IMR-90 (cell line): ENCODE data around the gene RAB6D. TPM values are rescaled to one million over a fixed set of nuclear protein-coding genes. Genes with fewer than 3 reads are reported as not detected.

Experiments used
- ATAC-seq: fragments of 200-7000 bp; cut with Tn5 transposase; 2 replicates; pipeline ENCODE4 v1.9.1; 2020; ENCODE audit warnings: low read depth, mild to moderate bottlenecking, moderate library complexity
- BruUV-seq: library from RNA; stranded (reverse); fragments of 400-500 nt; replicated peaks from 2 replicates; lab custom pipeline; 2021; lab: Mats Ljungman, UMichigan
- CTCF ChIA-PET: fragments of 300-600 bp; formaldehyde crosslinking; extraction: SDS; loops from one replicate; lab custom pipeline; 2021; ENCODE audit warnings: antibody characterized with exemption; lab: Yijun Ruan, JAX
- POLR2A ChIA-PET: fragments of 300-600 bp; sonication (Branson Sonifier 250); formaldehyde crosslinking; loops from one replicate; lab custom pipeline; 2022; ENCODE audit warnings: antibody characterized with exemption; ENCODE audit not compliant: unreplicated experiment; lab: Charles Lee
- DNase-seq: peaks from one replicate; pipeline ENCODE4 v3.0.0; 2013
- H2AFZ ChIP-seq: replicated peaks from 2 replicates; pipeline ENCODE3; 2013; ENCODE audit warnings: low read length, mild to moderate bottlenecking; ENCODE audit not compliant: poor library complexity
- H2AK5ac ChIP-seq: 2 replicates; pipeline ENCODE4 v1.6.1; 2013; ENCODE audit warnings: low read depth, low read length, inconsistent platforms
- H2AK9ac ChIP-seq: replicated peaks from 2 replicates; pipeline ENCODE3; 2013; ENCODE audit warnings: mild to moderate bottlenecking, low read depth, low read length, moderate library complexity; ENCODE audit not compliant: poor library complexity
- H2BK120ac ChIP-seq: 2 replicates; pipeline ENCODE4 v1.6.1; 2013; ENCODE audit warnings: low read depth, low read length, inconsistent platforms
- H2BK15ac ChIP-seq: 3 replicates; pipeline ENCODE4 v1.6.1; 2013; ENCODE audit warnings: low read depth, low read length, inconsistent platforms
- H2BK20ac ChIP-seq: 2 replicates; pipeline ENCODE4 v1.6.1; 2013; ENCODE audit warnings: low read depth, mild to moderate bottlenecking, inconsistent platforms, low read length, moderate library complexity
- H2BK5ac ChIP-seq: 2 replicates; pipeline ENCODE4 v1.6.1; 2013; ENCODE audit warnings: mild to moderate bottlenecking, low read depth, low read length, inconsistent platforms; ENCODE audit not compliant: poor library complexity, severe bottlenecking
- H3K14ac ChIP-seq: replicated peaks from 2 replicates; pipeline ENCODE4 v1.6.1; 2013; ENCODE audit warnings: low read depth, low read length, inconsistent platforms
- H3K18ac ChIP-seq: 2 replicates; pipeline ENCODE4 v1.6.1; 2013; ENCODE audit warnings: low read depth, low read length, control low read depth
- H3K23ac ChIP-seq: 2 replicates; pipeline ENCODE4 v1.6.1; 2013; ENCODE audit warnings: low read depth, low read length, inconsistent platforms
- H3K27ac ChIP-seq: 2 replicates; pipeline ENCODE4 v1.5.1; 2013; ENCODE audit warnings: mild to moderate bottlenecking, control low read depth, low read length; ENCODE audit not compliant: insufficient read depth
- H3K27me3 ChIP-seq: 2 replicates; pipeline ENCODE4 v1.6.1; 2013; ENCODE audit warnings: low read length; ENCODE audit not compliant: control insufficient read depth, insufficient read depth
- H3K36me3 ChIP-seq: 2 replicates; pipeline ENCODE4 v1.6.1; 2013; ENCODE audit warnings: low read length, mixed read lengths; ENCODE audit not compliant: control insufficient read depth, insufficient read depth
- H3K4ac ChIP-seq: 2 replicates; pipeline ENCODE4 v1.6.1; 2013; ENCODE audit warnings: low read depth, low read length, inconsistent platforms
- H3K4me1 ChIP-seq: 2 replicates; pipeline ENCODE4 v1.6.1; 2013; ENCODE audit warnings: low read length, mixed read lengths; ENCODE audit not compliant: control insufficient read depth, insufficient read depth
- H3K4me2 ChIP-seq: 2 replicates; pipeline ENCODE4 v1.6.1; 2013; ENCODE audit warnings: low read depth, mild to moderate bottlenecking, control low read depth, low read length, moderate library complexity
- H3K4me3 ChIP-seq: 2 replicates; pipeline ENCODE4 v1.5.1; 2013; ENCODE audit warnings: low read depth, mild to moderate bottlenecking, control low read depth, low read length, moderate library complexity; ENCODE audit not compliant: insufficient read depth
- H3K56ac ChIP-seq: 2 replicates; pipeline ENCODE4 v1.6.1; 2013; ENCODE audit warnings: low read length, inconsistent platforms; ENCODE audit not compliant: insufficient read depth; ENCODE audit errors: extremely low read depth
- H3K79me1 ChIP-seq, 2 experiments: 2 replicates each; pipeline ENCODE4 v1.6.1; 2013; ENCODE audit warnings: low read length in 2 of 2, inconsistent platforms in 1 of 2, low read depth in 1 of 2
- H3K9ac ChIP-seq: 2 replicates; pipeline ENCODE4 v1.6.1; 2013; ENCODE audit warnings: low read depth, low read length, control low read depth
- H3K9me1 ChIP-seq: 2 replicates; pipeline ENCODE4 v1.6.1; 2013; ENCODE audit warnings: low read length, inconsistent platforms; ENCODE audit not compliant: insufficient read depth
- H3K9me3 ChIP-seq: 2 replicates; pipeline ENCODE4 v1.6.1; 2013; ENCODE audit warnings: low read length; ENCODE audit not compliant: control insufficient read depth, insufficient read depth
- H4K20me1 ChIP-seq: 2 replicates; pipeline ENCODE4 v1.6.1; 2013; ENCODE audit warnings: low read length, inconsistent platforms; ENCODE audit not compliant: insufficient read depth
- H4K5ac ChIP-seq: 2 replicates; pipeline ENCODE4 v1.6.1; 2013; ENCODE audit warnings: mild to moderate bottlenecking, low read depth, low read length, control low read depth
- H4K8ac ChIP-seq, 2 experiments: 2 replicates each; pipeline ENCODE4 v1.6.1; 2013; ENCODE audit warnings: low read depth in 2 of 2, low read length in 2 of 2, control low read depth in 1 of 2, inconsistent platforms in 1 of 2
- H4K91ac ChIP-seq: 2 replicates; pipeline ENCODE4 v1.6.1; 2013; ENCODE audit warnings: low read depth, low read length, inconsistent platforms; ENCODE audit not compliant: insufficient read depth
- BHLHE40 ChIP-seq: fragments of 150-350 bp; IDR thresholded peaks from 2 replicates; pipeline ENCODE4 v1.6.1; 2016; ENCODE audit warnings: mild to moderate bottlenecking, low read depth, low read length
- MAFK ChIP-seq: IDR thresholded peaks from 2 replicates; pipeline ENCODE4 v1.6.1; 2012; ENCODE audit warnings: low read depth, low read length, improper control_type of control experiment
- MXI1 ChIP-seq: IDR thresholded peaks from 2 replicates; pipeline ENCODE4 v1.6.1; 2012; ENCODE audit warnings: low read depth, mild to moderate bottlenecking, low read length, moderate library complexity, borderline replicate concordance
- NFE2L2 ChIP-seq: fragments of 150-350 bp; IDR thresholded peaks from 2 replicates; pipeline ENCODE4 v1.6.1; 2016; ENCODE audit warnings: low read depth, mild to moderate bottlenecking, low read length
- RAD21 ChIP-seq: IDR thresholded peaks from 2 replicates; pipeline ENCODE4 v1.6.1; 2012; ENCODE audit warnings: low read length, improper control_type of control experiment
- RCOR1 ChIP-seq: IDR thresholded peaks from 2 replicates; pipeline ENCODE4 v1.6.1; 2012; ENCODE audit warnings: mild to moderate bottlenecking, low read length, improper control_type of control experiment; ENCODE audit not compliant: insufficient replicate concordance
- WGBS, 2 experiments: methylation state at CpG; one replicate each; pipeline versions ENCODE4 v1.1.5 to v1.1.7; 2013; ENCODE audit warnings: missing lambda C conversion rate in 2 of 2; ENCODE audit not compliant: insufficient read length in 1 of 2; ENCODE audit errors: extremely low coverage in 2 of 2; 5-methylcytosine and 5-hydroxymethylcytosine counted together
- dilution Hi-C: fragments of 300-500 bp; cut with HindIII; formaldehyde crosslinking; loops from one replicate; pipeline ENCODE4 v1.14.3; 2018; ENCODE audit warnings: low sequenced_read_pairs; ENCODE audit not compliant: unreplicated experiment
- in situ Hi-C: fragments of 300-500 bp; cut with MboI; formaldehyde crosslinking; loops from 3 replicates; pipeline ENCODE4 v1.14.3; 2019; ENCODE audit warnings: low sequenced_read_pairs, inconsistent platforms, mixed read lengths
- intact Hi-C: fragments of 100-400 bp; cut with micrococcal nuclease; formaldehyde crosslinking; loops from 2 replicates; pipeline ENCODE4 v1.10.0; 2022
- polyA plus RNA-seq, 3 experiments: library from polyadenylated mRNA; depleted of rRNA; stranded (reverse); fragments of >200 nt; gene quantifications; 2 replicates each; pipeline ENCODE4 v1.2.3, GENCODE V29; 2012; ENCODE audit warnings: low replicate concordance in 1 of 3
- total RNA-seq: library from RNA; depleted of rRNA; stranded (reverse); fragments of >200 nt; gene quantifications from 2 replicates; pipeline ENCODE4 v1.2.3, GENCODE V29; 2012

RAB6D gene
- total and polyA plus RNA-seq, 2 of the 4 experiments (the other 2 are of a cell fraction) = not detected

GRCh38 chr2:131366643-131367042 lies 2.7 kb upstream of the RAB6D start:
- in situ Hi-C loops = no loop called here
- H4K20me1 ChIP-seq = no peaks in the 10 kb centered on the region
- intact Hi-C loops = no loop called here
- no peak overlapping the region for H2BK120ac ChIP-seq
- H3K79me1 ChIP-seq = no peaks in the 10 kb centered on the region
- dilution Hi-C loops = loop anchor here (25.0 kb wide), 1 partner anchor 1079 kb away; no protein-coding TSS in a partner anchor
- no peak overlapping the region for H4K5ac ChIP-seq
- no peak overlapping the region for H3K4me3 ChIP-seq
- no peak overlapping the region for H2AFZ ChIP-seq
- H3K4ac ChIP-seq = no peak overlapping the region
- H3K14ac ChIP-seq = no peak overlapping the region
- H3K18ac ChIP-seq = no peak overlapping the region
- H3K36me3 ChIP-seq = no peaks in the 10 kb centered on the region
- peaks cover 6% of the 10 kb centered on the region for H3K27me3 ChIP-seq
- H3K4me2 ChIP-seq = no peak overlapping the region
- H3K9me1 ChIP-seq = no peaks in the 10 kb centered on the region
- ChIA-PET POLR2A (no interaction called here), CTCF (no interaction called here)
- H3K9me3 ChIP-seq = no peaks in the 10 kb centered on the region
- H2BK15ac ChIP-seq = no peak overlapping the region
- ATAC-seq (no peak), DNase-seq (no peak)
- no peak overlapping the region for H2AK5ac ChIP-seq
- no peak overlapping the region for H2AK9ac ChIP-seq
- H4K91ac ChIP-seq = no peak overlapping the region
- H3K4me1 ChIP-seq = no peaks in the 10 kb centered on the region
- no peak overlapping the region for H3K56ac ChIP-seq
- no peak overlapping the region for H4K8ac ChIP-seq
- no peak overlapping the region for H2BK5ac ChIP-seq
- H2BK20ac ChIP-seq = no peak overlapping the region
- no peak overlapping the region for H3K27ac ChIP-seq
- WGBS, 2 experiments = no CpG with 5 or more reads among the region's 6 CpGs
- H3K23ac ChIP-seq = no peak overlapping the region
- TF ChIP-seq RCOR1 (no peak), NFE2L2 (no peak), RAD21 (no peak), MXI1 (no peak), BHLHE40 (no peak), MAFK (no peak)
- no TSS peak for BruUV-seq
- H3K9ac ChIP-seq = no peak overlapping the region
